IPS-18c (cell line): ENCODE measurements around the gene CA7.

Source experiments
- H3K4me3 ChIP-seq: 2 replicates; pipeline ENCODE4 v1.7.0; 2013; ENCODE audit warnings: low read depth, mild to moderate bottlenecking, low read length, moderate library complexity; ENCODE audit not compliant: insufficient read depth
- H3K9me3 ChIP-seq: one replicate; pipeline ENCODE4 v1.6.1; 2013; ENCODE audit warnings: mild to moderate bottlenecking, low read length, moderate library complexity; ENCODE audit not compliant: control insufficient read depth, insufficient read depth

Gene CA7

GRCh38 chr16:66844342-66845079, at the start of gene CA7:
CA7 (plus strand) TSS chr16:66844414; CDS start chr16:66844488, 74 bp downstream.
- Histone ChIP-seq H3K9me3 (peaks cover 2% of the 10 kb centered on the region), H3K4me3 (peak within 1 kb of the TSS; percentile 71)

GRCh38 chr16:66798161-66798560, 46.1 kb upstream of the CA7 start:
- no peaks in the 10 kb centered on the region for H3K9me3 ChIP-seq
- H3K4me3 ChIP-seq: no peak overlapping the region

- Histone ChIP-seq H3K9me3 (no peaks in the 10 kb centered on the region), H3K4me3 (no peak overlapping the region)
These were observed 43.4 kb upstream of the CA7 start for GRCh38 chr16:66800856-66801255.

- H3K4me3 ChIP-seq: no peak within 1 kb of the TSS
These were observed 42.7 kb upstream of the CA7 start, which contains the start of gene TERB1 for GRCh38 chr16:66801320-66802105. TERB1 (minus strand) TSS chr16:66801584; CDS start chr16:66796798, 4,786 bp downstream.

DNA sequence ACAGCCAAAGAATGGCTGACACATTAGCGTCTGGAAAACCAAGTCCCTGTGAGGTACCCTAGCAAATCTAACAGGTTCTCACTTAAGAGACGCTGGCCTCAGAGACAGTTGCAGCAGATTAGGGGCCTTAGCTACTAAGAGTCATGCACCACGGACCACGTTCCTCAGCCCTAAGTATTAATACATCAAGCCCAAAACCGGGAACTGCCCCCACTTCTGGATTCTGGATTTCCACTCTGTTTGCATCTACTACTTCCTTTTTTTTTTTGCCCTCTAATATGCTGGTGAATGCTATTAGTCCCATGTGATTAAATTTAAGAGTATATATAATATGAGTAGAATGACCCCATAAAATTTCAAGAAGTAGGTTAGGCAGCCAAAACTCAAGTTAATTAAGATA, 42.1 kb upstream of the CA7 start:
- Histone ChIP-seq H3K4me3 (no peak overlapping the region), H3K9me3 (no peaks in the 10 kb centered on the region)

More at GRCh38 chr16:66801320-66802105, 42.7 kb upstream of the CA7 start, which contains the start of gene TERB1:
- no peaks in the 10 kb centered on the region for H3K9me3 ChIP-seq

DNA sequence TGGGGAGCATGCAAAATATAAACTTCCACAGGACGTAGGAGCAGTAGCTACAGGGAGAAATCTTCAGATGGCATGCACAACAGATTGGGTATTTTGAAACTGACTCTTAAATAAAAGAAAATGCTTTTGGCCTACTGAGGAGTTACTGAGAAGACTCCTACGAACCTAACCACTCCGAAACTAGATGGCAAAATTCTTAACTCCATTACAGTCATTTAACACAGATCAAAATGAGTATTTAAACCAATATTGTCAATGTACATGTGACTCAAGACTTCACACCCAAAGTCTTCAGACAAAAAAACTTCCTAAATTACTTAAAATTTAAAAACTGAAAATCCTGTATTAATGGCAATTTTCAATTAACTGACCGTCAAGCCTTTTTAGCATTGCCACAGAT, 34.4 kb upstream of the CA7 start:
- H3K4me3 ChIP-seq: no peak overlapping the region
- H3K9me3 ChIP-seq: no peaks in the 10 kb centered on the region

GRCh38 chr16:66810391-66810790, 33.8 kb upstream of the CA7 start:
- Histone ChIP-seq H3K4me3 (no peak overlapping the region), H3K9me3 (no peaks in the 10 kb centered on the region)

DNA sequence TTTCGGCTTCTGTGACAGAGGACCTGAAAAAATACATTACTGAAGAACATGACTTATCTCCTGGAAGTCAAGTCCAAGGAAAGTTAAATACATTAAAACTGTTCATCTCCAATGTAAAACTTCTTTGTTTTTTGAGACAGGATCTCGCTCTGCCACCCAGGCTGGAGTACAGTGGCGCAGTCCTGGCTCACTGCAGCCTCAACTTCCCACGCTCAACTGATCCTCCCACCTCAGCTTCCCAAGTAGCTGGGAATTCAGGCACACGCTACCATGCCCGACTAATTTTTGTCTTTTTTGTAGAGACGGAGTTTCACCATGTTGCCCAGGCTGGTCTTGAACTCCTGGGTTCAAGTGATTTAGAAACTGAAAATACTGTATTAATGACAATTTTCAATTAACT, 33.2 kb upstream of the CA7 start:
- Histone ChIP-seq H3K9me3 (no peaks in the 10 kb centered on the region), H3K4me3 (no peak overlapping the region)

GRCh38 chr16:66814734-66815133, 29.5 kb upstream of the CA7 start:
- H3K9me3 ChIP-seq: no peaks in the 10 kb centered on the region
- H3K4me3 ChIP-seq: no peak overlapping the region

DNA sequence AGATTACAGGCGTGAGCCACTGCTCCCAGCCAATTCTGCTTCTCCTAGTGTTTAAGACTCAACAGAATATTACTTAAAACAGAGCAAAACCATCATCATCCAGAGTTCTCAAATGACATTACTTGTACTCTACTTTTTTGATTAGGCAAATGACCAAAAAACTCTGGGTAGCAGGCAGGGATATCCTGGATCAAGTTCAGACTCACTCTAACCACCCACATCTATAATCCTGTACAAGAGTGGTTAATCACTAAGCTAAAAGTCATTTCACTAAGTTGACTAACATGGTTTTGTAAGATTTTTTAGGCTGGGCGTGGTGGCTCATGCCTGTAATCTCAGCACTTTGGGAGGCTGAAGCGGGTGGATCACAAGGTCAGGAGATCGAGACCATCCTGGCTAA, 20.2 kb upstream of the CA7 start:
- Histone ChIP-seq H3K9me3 (no peaks in the 10 kb centered on the region), H3K4me3 (no peak overlapping the region)

- Histone ChIP-seq H3K9me3 (no peaks in the 10 kb centered on the region), H3K4me3 (peak within 1 kb of the TSS; percentile 93)
These were observed 13.5 kb upstream of the CA7 start, which contains the start of gene NAE1 for GRCh38 chr16:66830422-66831404. NAE1 (minus strand) TSS chr16:66830976; CDS start chr16:66830899, 77 bp downstream.

GRCh38 chr16:66832190-66832589, 12.0 kb upstream of the CA7 start:
- H3K9me3 ChIP-seq: no peaks in the 10 kb centered on the region
- no peak overlapping the region for H3K4me3 ChIP-seq

DNA sequence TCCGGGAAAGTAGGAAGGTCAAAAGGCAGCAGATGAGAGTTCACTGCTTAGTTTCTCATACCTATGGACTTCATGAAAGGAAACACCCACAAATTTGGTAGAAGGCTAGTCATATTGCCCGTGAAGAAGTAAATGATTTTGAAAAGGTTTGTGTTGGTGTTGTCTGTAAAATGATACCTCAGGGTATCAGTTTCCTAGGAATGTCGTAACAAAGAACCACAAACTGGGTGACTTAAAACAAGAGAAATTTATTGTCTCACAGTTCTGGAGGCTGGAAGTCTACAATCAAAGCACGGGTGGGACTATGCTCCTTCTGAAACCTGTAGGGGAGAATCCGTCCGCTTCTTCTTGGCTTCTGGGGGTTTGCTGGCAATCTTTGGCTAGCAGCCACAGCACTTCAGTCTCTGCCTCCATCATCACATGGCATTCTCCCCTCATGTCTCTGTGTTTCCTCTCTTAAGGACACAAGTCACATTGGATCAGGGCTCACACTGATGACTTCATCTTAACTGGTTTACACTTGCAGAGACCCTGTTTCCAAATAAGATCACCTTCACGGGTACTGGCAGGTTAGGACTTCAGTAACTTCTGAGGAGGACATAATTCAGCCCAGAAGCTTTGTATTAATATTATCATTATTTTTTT, 11.4 kb upstream of the CA7 start:
- H3K9me3 ChIP-seq: no peaks in the 10 kb centered on the region
- no peak overlapping the region for H3K4me3 ChIP-seq

DNA sequence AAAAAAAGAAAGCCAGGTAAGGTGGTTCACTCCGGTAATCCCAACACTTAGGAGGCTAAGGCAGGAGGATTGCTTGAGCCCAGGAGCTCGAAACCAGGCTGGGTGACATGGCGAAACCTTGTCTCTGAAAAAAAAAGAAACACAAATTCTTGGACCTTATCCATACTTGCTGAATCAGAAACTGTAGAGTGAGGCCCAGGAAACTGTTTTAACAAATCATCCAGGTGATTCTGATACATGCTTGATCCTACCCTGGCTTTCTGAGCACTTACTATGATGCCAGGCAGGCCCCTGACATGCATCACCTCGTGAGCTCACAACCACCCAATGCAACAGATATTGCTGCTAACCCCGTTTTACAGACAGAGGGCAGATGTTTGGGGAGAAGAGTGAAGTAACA, 9.5 kb upstream of the CA7 start:
- no peak overlapping the region for H3K4me3 ChIP-seq
- no peaks in the 10 kb centered on the region for H3K9me3 ChIP-seq

- Histone ChIP-seq H3K4me3 (no peak overlapping the region), H3K9me3 (no peaks in the 10 kb centered on the region)
These were observed 3.3 kb upstream of the CA7 start for GRCh38 chr16:66840883-66841282.

- Histone ChIP-seq H3K4me3 (no peak overlapping the region), H3K9me3 (no peaks in the 10 kb centered on the region)
These were observed 2.8 kb upstream of the CA7 start for GRCh38 chr16:66841366-66841765.

DNA sequence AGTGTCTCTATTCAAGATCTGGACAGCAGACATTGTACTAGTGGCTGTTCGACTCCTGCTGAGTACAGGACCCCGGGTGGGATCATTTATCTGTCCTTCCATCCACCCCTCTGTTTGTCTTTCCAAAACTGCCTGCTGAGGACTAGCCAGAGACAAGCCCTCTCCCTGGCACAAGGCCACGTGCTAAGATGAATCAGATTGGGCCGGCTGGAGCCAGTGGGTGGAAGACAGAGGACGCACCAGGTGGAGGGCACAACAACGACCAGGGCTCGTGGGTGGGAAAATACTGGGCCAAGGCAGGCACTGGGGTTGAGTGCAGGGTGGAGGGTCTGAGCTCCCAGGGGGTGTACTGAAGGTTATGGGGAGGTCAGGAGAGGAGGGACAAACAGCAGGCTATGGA, 1.4 kb upstream of the CA7 start:
- H3K9me3 ChIP-seq: no peaks in the 10 kb centered on the region

More for the DNA sequence above, 1.4 kb upstream of the CA7 start:
- no peak overlapping the region for H3K4me3 ChIP-seq
